Lower leg skin (tissue), 3 donors: Measurements from ENCODE around the gene SWAP70.

ENCODE experiments used
- POLR2A ChIP-seq, 2 donors: fragments of 450-650 bp; IDR thresholded peaks; one replicate each; pipeline ENCODE4 v1.6.1; 2016 to 2017; ENCODE audit warnings: antibody characterized with exemption in 2 of 2, mild to moderate bottlenecking in 1 of 2, moderate library complexity in 1 of 2
- TF ChIP-seq, protein P1 (sequence below), 3 donors: fragments of 450-650 bp; IDR thresholded peaks; one replicate each; pipeline ENCODE4 v1.5.1; 2016; ENCODE audit warnings: antibody characterized with exemption in 3 of 3, mild to moderate bottlenecking in 3 of 3, moderate library complexity in 2 of 3

- no peak for TF ChIP-seq POLR2A (IDR thresholded peaks at IDR 0.05)
- TF ChIP-seq, protein P1, sequence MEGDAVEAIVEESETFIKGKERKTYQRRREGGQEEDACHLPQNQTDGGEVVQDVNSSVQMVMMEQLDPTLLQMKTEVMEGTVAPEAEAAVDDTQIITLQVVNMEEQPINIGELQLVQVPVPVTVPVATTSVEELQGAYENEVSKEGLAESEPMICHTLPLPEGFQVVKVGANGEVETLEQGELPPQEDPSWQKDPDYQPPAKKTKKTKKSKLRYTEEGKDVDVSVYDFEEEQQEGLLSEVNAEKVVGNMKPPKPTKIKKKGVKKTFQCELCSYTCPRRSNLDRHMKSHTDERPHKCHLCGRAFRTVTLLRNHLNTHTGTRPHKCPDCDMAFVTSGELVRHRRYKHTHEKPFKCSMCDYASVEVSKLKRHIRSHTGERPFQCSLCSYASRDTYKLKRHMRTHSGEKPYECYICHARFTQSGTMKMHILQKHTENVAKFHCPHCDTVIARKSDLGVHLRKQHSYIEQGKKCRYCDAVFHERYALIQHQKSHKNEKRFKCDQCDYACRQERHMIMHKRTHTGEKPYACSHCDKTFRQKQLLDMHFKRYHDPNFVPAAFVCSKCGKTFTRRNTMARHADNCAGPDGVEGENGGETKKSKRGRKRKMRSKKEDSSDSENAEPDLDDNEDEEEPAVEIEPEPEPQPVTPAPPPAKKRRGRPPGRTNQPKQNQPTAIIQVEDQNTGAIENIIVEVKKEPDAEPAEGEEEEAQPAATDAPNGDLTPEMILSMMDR (IDR thresholded peaks at IDR 0.05) = no peak
These were observed 126.8 kb downstream of the SWAP70 start for GRCh38 chr11:9790703-9791102.
